Measurements from ENCODE around the gene ZBTB20. TPM values are rescaled to one million over a fixed set of nuclear protein-coding genes. Genes with fewer than 3 reads are reported as not detected.

Gene ZBTB20
- total and polyA plus RNA-seq, 5 donors from 2014 or later: 10.1 to 58.2 (median 13.2) TPM

- Mint-ChIP-seq H3K36me3 (peaks cover 23% of the 10 kb centered on the region), H3K4me1 (peaks cover 0 to 5% (median 0%) of the 10 kb centered on the region in 4 donors), H3K9me3 (no peaks in the 10 kb centered on the region), H3K27ac (no peak overlapping the region), H3K27me3 (no peaks in the 10 kb centered on the region), H3K4me3 (no peak overlapping the region)
- Histone ChIP-seq H3K4me3 (ENCODE audit: low read depth, low read length) (no peak overlapping the region), H3K27me3 (ENCODE audit: control insufficient read depth, insufficient read depth, low read length) (no peaks in the 10 kb centered on the region), H3K4me1 (ENCODE audit: control insufficient read depth, insufficient read depth, low read length, poor library complexity, severe bottlenecking) (no peaks in the 10 kb centered on the region), H3K9me3 (ENCODE audit: control insufficient read depth in 2 of 2, low read length in 2 of 2) (no peaks in the 10 kb centered on the region), H3K36me3 (ENCODE audit: control insufficient read depth, insufficient read depth, low read length) (no peaks in the 10 kb centered on the region), H3K27ac (ENCODE audit: insufficient read depth, low read length, poor library complexity, severe bottlenecking) (no peak overlapping the region)
- DNase-seq: no peak
- ATAC-seq (ENCODE audit: low read depth in 2 of 2): no peak
Observed at GRCh38 chr3:114553949-114554593, 593.0 kb downstream of the ZBTB20 start.

GRCh38 chr3:114552527-114552812, 594.6 kb downstream of the ZBTB20 start:
- Histone ChIP-seq H3K27ac (ENCODE audit: insufficient read depth, low read length, poor library complexity, severe bottlenecking) (no peak overlapping the region), H3K36me3 (ENCODE audit: control insufficient read depth, insufficient read depth, low read length) (no peaks in the 10 kb centered on the region), H3K4me1 (ENCODE audit: control insufficient read depth, insufficient read depth, low read length, poor library complexity, severe bottlenecking) (no peaks in the 10 kb centered on the region), H3K4me3 (ENCODE audit: low read depth, low read length) (no peak overlapping the region), H3K27me3 (ENCODE audit: control insufficient read depth, insufficient read depth, low read length) (no peaks in the 10 kb centered on the region), H3K9me3 (ENCODE audit: control insufficient read depth in 2 of 2, low read length in 2 of 2) (no peaks in the 10 kb centered on the region)
- Mint-ChIP-seq H3K27ac (no peak overlapping the region), H3K36me3 (peaks cover 23% of the 10 kb centered on the region), H3K27me3 (no peaks in the 10 kb centered on the region), H3K9me3 (no peaks in the 10 kb centered on the region), H3K4me3 (no peak overlapping the region), H3K4me1 (no peaks in the 10 kb centered on the region)
- no peak for ATAC-seq (ENCODE audit: low read depth in 2 of 2)
- no peak for DNase-seq

GRCh38 chr3:114551770-114552526, 595.1 kb downstream of the ZBTB20 start:
- Histone ChIP-seq H3K9me3 (ENCODE audit: control insufficient read depth in 2 of 2, low read length in 2 of 2) (no peaks in the 10 kb centered on the region), H3K36me3 (ENCODE audit: control insufficient read depth, insufficient read depth, low read length) (no peaks in the 10 kb centered on the region), H3K4me3 (ENCODE audit: low read depth, low read length) (no peak overlapping the region), H3K27me3 (ENCODE audit: control insufficient read depth, insufficient read depth, low read length) (no peaks in the 10 kb centered on the region), H3K27ac (ENCODE audit: insufficient read depth, low read length, poor library complexity, severe bottlenecking) (no peak overlapping the region), H3K4me1 (ENCODE audit: control insufficient read depth, insufficient read depth, low read length, poor library complexity, severe bottlenecking) (no peaks in the 10 kb centered on the region)
- ATAC-seq (ENCODE audit: low read depth in 2 of 2): no peak
- no peaks in the 10 kb centered on the region for H3K9me3 Mint-ChIP-seq
- no peak overlapping the region for H3K27ac Mint-ChIP-seq
- H3K27me3 Mint-ChIP-seq: no peaks in the 10 kb centered on the region
- H3K4me1 Mint-ChIP-seq: no peaks in the 10 kb centered on the region
- H3K36me3 Mint-ChIP-seq: peaks cover 23% of the 10 kb centered on the region
- DNase-seq: no peak
- no peak overlapping the region for H3K4me3 Mint-ChIP-seq

GRCh38 chr3:114550165-114550564, 596.9 kb downstream of the ZBTB20 start:
- DNase-seq: no peak
- no peak for ATAC-seq (ENCODE audit: low read depth in 2 of 2)
- H3K9me3 ChIP-seq (ENCODE audit: control insufficient read depth in 2 of 2, low read length in 2 of 2): no peaks in the 10 kb centered on the region
- H3K9me3 Mint-ChIP-seq: no peaks in the 10 kb centered on the region
- no peaks in the 10 kb centered on the region for H3K27me3 Mint-ChIP-seq
- H3K27me3 ChIP-seq (ENCODE audit: control insufficient read depth, insufficient read depth, low read length): no peaks in the 10 kb centered on the region
- H3K4me3 Mint-ChIP-seq: no peak overlapping the region
- H3K4me3 ChIP-seq (ENCODE audit: low read depth, low read length): no peak overlapping the region
- no peaks in the 10 kb centered on the region for H3K4me1 ChIP-seq (ENCODE audit: control insufficient read depth, insufficient read depth, low read length, poor library complexity, severe bottlenecking)
- H3K27ac Mint-ChIP-seq: no peak overlapping the region
- no peaks in the 10 kb centered on the region for H3K4me1 Mint-ChIP-seq
- H3K36me3 Mint-ChIP-seq: peaks cover 14% of the 10 kb centered on the region
- no peak overlapping the region for H3K27ac ChIP-seq (ENCODE audit: insufficient read depth, low read length, poor library complexity, severe bottlenecking)
- H3K36me3 ChIP-seq (ENCODE audit: control insufficient read depth, insufficient read depth, low read length): no peaks in the 10 kb centered on the region

- ATAC-seq (ENCODE audit: low read depth in 2 of 2) (no peak), DNase-seq (no peak)
- no peak overlapping the region for H3K27ac ChIP-seq (ENCODE audit: insufficient read depth, low read length, poor library complexity, severe bottlenecking)
- H3K27me3 Mint-ChIP-seq: no peaks in the 10 kb centered on the region
- H3K36me3 Mint-ChIP-seq: peaks cover 2% of the 10 kb centered on the region
- peaks cover 0 to 2% (median 0%) of the 10 kb centered on the region in 4 donors for H3K4me1 Mint-ChIP-seq
- no peaks in the 10 kb centered on the region for H3K4me1 ChIP-seq (ENCODE audit: control insufficient read depth, insufficient read depth, low read length, poor library complexity, severe bottlenecking)
- no peak overlapping the region for H3K4me3 Mint-ChIP-seq
- H3K9me3 ChIP-seq (ENCODE audit: control insufficient read depth in 2 of 2, low read length in 2 of 2): no peaks in the 10 kb centered on the region
- H3K9me3 Mint-ChIP-seq: peaks cover 0 to 1% (median 0%) of the 10 kb centered on the region in 7 donors
- no peak overlapping the region for H3K4me3 ChIP-seq (ENCODE audit: low read depth, low read length)
- no peaks in the 10 kb centered on the region for H3K27me3 ChIP-seq (ENCODE audit: control insufficient read depth, insufficient read depth, low read length)
- no peaks in the 10 kb centered on the region for H3K36me3 ChIP-seq (ENCODE audit: control insufficient read depth, insufficient read depth, low read length)
- H3K27ac Mint-ChIP-seq: no peak overlapping the region
Observed at GRCh38 chr3:114545193-114545592, 601.9 kb downstream of the ZBTB20 start.

GRCh38 chr3:114542359-114542758, 604.7 kb downstream of the ZBTB20 start:
- Mint-ChIP-seq H3K27me3 (no peaks in the 10 kb centered on the region), H3K36me3 (peaks cover 10% of the 10 kb centered on the region), H3K4me3 (no peak overlapping the region), H3K9me3 (peaks cover 0 to 1% (median 0%) of the 10 kb centered on the region in 7 donors), H3K27ac (no peak overlapping the region), H3K4me1 (peaks cover 0 to 8% (median 1%) of the 10 kb centered on the region in 4 donors)
- Histone ChIP-seq H3K27me3 (ENCODE audit: control insufficient read depth, insufficient read depth, low read length) (no peaks in the 10 kb centered on the region), H3K36me3 (ENCODE audit: control insufficient read depth, insufficient read depth, low read length) (no peaks in the 10 kb centered on the region), H3K4me1 (ENCODE audit: control insufficient read depth, insufficient read depth, low read length, poor library complexity, severe bottlenecking) (no peaks in the 10 kb centered on the region), H3K27ac (ENCODE audit: insufficient read depth, low read length, poor library complexity, severe bottlenecking) (no peak overlapping the region), H3K4me3 (ENCODE audit: low read depth, low read length) (no peak overlapping the region), H3K9me3 (ENCODE audit: control insufficient read depth in 2 of 2, low read length in 2 of 2) (no peaks in the 10 kb centered on the region)
- no peak for ATAC-seq (ENCODE audit: low read depth in 2 of 2)
- no peak for DNase-seq

GRCh38 chr3:114539525-114539924, 607.6 kb downstream of the ZBTB20 start:
- Mint-ChIP-seq H3K9me3 (peaks cover 0 to 5% (median 0%) of the 10 kb centered on the region in 7 donors), H3K4me3 (no peak overlapping the region), H3K27ac (peak overlapping the region in 1 of 3 donors; percentile 15), H3K36me3 (peaks cover 19% of the 10 kb centered on the region), H3K27me3 (no peaks in the 10 kb centered on the region), H3K4me1 (peaks cover 0 to 15% (median 7%) of the 10 kb centered on the region in 4 donors)
- Histone ChIP-seq H3K36me3 (ENCODE audit: control insufficient read depth, insufficient read depth, low read length) (no peaks in the 10 kb centered on the region), H3K27me3 (ENCODE audit: control insufficient read depth, insufficient read depth, low read length) (no peaks in the 10 kb centered on the region), H3K9me3 (ENCODE audit: control insufficient read depth in 2 of 2, low read length in 2 of 2) (no peaks in the 10 kb centered on the region), H3K4me3 (ENCODE audit: low read depth, low read length) (no peak overlapping the region), H3K4me1 (ENCODE audit: control insufficient read depth, insufficient read depth, low read length, poor library complexity, severe bottlenecking) (no peaks in the 10 kb centered on the region), H3K27ac (ENCODE audit: insufficient read depth, low read length, poor library complexity, severe bottlenecking) (no peak overlapping the region)
- DNase-seq: no peak
- ATAC-seq (ENCODE audit: low read depth in 2 of 2): no peak

GRCh38 chr3:114538211-114538610, 608.9 kb downstream of the ZBTB20 start:
- Histone ChIP-seq H3K4me3 (ENCODE audit: low read depth, low read length) (no peak overlapping the region), H3K9me3 (ENCODE audit: control insufficient read depth in 2 of 2, low read length in 2 of 2) (no peaks in the 10 kb centered on the region), H3K4me1 (ENCODE audit: control insufficient read depth, insufficient read depth, low read length, poor library complexity, severe bottlenecking) (no peaks in the 10 kb centered on the region), H3K27ac (ENCODE audit: insufficient read depth, low read length, poor library complexity, severe bottlenecking) (no peak overlapping the region), H3K36me3 (ENCODE audit: control insufficient read depth, insufficient read depth, low read length) (no peaks in the 10 kb centered on the region), H3K27me3 (ENCODE audit: control insufficient read depth, insufficient read depth, low read length) (no peaks in the 10 kb centered on the region)
- H3K4me3 Mint-ChIP-seq: no peak overlapping the region
- H3K36me3 Mint-ChIP-seq: peaks cover 28% of the 10 kb centered on the region
- peaks cover 0 to 20% (median 8%) of the 10 kb centered on the region in 4 donors for H3K4me1 Mint-ChIP-seq
- H3K27ac Mint-ChIP-seq: no peak overlapping the region
- no peaks in the 10 kb centered on the region for H3K27me3 Mint-ChIP-seq
- DNase-seq (no peak), ATAC-seq (ENCODE audit: low read depth in 2 of 2) (no peak)
- H3K9me3 Mint-ChIP-seq: peaks cover 0 to 8% (median 2%) of the 10 kb centered on the region in 7 donors

Measured in CD4-positive, CD25-positive, alpha-beta regulatory T cell (primary cell).